IPS-15b (cell line): ENCODE measurements around the gene ASAP3.

Experiments used
- H3K27me3 ChIP-seq: one replicate; pipeline ENCODE4 v1.6.1; 2013; ENCODE audit warnings: low read length; ENCODE audit not compliant: control insufficient read depth, insufficient read depth
- H3K36me3 ChIP-seq: one replicate; pipeline ENCODE4 v1.6.1; 2013; ENCODE audit warnings: low read length; ENCODE audit not compliant: control insufficient read depth, insufficient read depth
- H3K4me1 ChIP-seq: one replicate; pipeline ENCODE4 v1.6.1; 2013; ENCODE audit warnings: mild to moderate bottlenecking, low read length; ENCODE audit not compliant: control insufficient read depth, insufficient read depth
- H3K4me3 ChIP-seq: one replicate; pipeline ENCODE4 v1.5.1; 2013; ENCODE audit warnings: low read depth, low read length
- H3K9ac ChIP-seq: one replicate; pipeline ENCODE4 v1.6.1; 2013; ENCODE audit warnings: low read depth, mild to moderate bottlenecking, low read length
- H3K9me3 ChIP-seq: one replicate; pipeline ENCODE4 v1.6.1; 2013; ENCODE audit warnings: mild to moderate bottlenecking, low read length; ENCODE audit not compliant: control insufficient read depth, insufficient read depth

ASAP3 gene

GRCh38 chr1:23425193-23425494 lies 58.8 kb downstream of the ASAP3 start:
- Histone ChIP-seq H3K36me3 (peaks cover under 1% of the 10 kb centered on the region), H3K27me3 (peaks cover 82% of the 10 kb centered on the region), H3K9me3 (no peaks in the 10 kb centered on the region), H3K4me1 (peaks cover 5% of the 10 kb centered on the region), H3K9ac (no peak overlapping the region), H3K4me3 (peak overlapping the region; percentile 46)

GRCh38 chr1:23424293-23425192 lies 59.4 kb downstream of the ASAP3 start, which contains the start of gene TCEA3:
TCEA3 (minus strand) TSS chr1:23424748; CDS start chr1:23424633, 115 bp downstream.
- H3K27me3 ChIP-seq = peaks cover 88% of the 10 kb centered on the region
- no peaks in the 10 kb centered on the region for H3K9me3 ChIP-seq
- peak within 1 kb of the TSS; percentile 46 for H3K4me3 ChIP-seq
- H3K9ac ChIP-seq = no peak within 1 kb of the TSS
- peaks cover 5% of the 10 kb centered on the region for H3K4me1 ChIP-seq
- H3K36me3 ChIP-seq = no peaks in the 10 kb centered on the region

DNA sequence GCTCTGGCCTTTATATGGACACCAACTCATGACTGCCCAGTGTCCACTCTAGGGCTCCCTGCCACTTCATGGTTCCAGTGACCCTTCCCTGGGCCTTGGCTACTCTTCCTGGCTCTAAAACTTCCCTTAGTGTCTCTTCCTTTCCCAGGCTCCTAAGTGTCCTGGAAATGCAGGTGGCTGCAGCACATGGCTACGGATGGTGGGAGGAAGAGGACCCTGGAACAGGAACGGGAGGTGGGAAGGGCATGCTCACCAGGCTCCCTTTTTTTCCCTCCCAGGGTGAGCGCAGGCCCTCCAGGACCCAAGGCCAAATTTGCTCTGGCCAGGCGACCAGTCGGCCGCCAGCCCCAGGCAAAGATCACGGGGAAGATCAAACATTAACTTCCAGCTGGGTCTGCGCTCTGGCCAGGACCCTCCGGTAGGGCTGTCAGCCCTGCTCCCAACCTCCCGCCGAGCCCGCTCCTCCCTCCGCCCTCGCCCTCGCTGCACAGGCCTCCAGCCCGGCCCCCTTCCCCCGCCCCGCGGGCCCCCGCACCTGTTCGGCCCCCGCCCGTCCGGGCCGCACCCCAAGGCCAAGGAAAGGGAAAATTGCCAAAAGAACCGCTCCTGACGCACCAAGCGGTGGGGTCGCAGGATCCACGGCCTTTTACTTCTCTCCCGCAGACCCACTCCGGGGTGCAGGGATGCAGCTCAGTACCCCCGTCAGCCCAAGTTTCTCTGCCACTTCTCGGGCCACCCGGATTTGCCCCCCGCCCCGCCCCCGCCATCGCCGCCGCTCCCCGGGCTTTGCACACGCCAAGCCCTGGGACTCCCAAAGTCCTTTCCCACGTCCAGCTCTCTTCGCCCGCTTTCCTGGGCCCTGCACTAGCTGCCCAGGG lies 60.3 kb downstream of the ASAP3 start:
- H3K9ac ChIP-seq = no peak overlapping the region
- no peaks in the 10 kb centered on the region for H3K9me3 ChIP-seq
- peaks cover 92% of the 10 kb centered on the region for H3K27me3 ChIP-seq
- H3K4me1 ChIP-seq = peaks cover 5% of the 10 kb centered on the region
- no peaks in the 10 kb centered on the region for H3K36me3 ChIP-seq
- peak overlapping the region; percentile 37 for H3K4me3 ChIP-seq

DNA sequence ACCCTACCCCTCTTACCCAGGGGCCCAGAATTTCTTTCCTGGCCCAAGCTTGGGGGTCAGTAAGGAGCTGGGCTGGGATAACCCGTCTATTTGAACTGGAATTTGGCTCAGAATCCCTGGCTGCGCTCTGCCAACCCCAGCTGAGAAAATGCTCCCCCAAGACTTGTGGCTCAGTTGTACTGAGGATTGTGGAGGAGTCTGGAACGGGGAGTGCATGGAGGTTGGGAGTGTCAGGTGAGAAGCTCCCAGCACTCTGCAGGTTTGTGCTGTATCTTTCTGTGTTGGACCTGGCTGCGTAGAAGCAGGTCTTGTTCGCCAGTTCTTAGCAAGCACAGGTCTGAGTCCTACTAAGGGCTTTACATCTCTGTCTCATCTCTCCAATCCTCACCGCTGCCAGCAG lies 61.0 kb downstream of the ASAP3 start:
- Histone ChIP-seq H3K36me3 (no peaks in the 10 kb centered on the region), H3K9ac (no peak overlapping the region), H3K27me3 (peaks cover 94% of the 10 kb centered on the region), H3K4me3 (peak overlapping the region; percentile 30), H3K9me3 (no peaks in the 10 kb centered on the region), H3K4me1 (peaks cover 5% of the 10 kb centered on the region)

DNA sequence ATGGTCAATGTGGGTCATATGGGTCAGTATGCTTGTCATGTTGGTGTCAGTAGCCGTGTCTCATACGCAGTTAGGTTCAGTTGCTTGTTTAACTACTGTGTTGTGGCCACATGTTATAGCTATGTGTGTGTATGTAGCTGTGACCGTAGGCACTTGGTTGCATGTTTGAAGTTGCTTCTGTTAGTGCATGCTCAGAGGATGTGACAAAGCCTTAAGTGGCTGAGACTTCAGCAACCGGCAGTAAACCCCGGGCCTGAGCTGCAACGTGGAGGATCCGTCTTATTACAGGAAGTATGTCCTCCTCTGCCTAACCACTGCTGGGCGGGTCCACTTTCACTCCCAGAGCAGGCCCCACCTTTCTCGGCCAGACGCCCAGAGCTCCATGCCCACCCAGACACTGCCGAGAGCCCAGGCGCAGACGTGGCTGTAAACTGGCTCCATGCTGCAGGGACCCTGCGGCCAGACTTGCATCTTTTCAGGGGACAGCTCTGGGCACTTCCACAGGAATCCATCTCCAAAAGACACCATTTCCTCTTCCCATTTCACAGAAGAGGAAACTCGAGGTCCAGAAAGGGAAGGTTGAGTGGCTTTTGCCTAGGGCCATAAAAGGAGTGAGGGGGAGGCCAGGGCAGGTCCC lies 61.6 kb downstream of the ASAP3 start:
- Histone ChIP-seq H3K4me1 (peaks cover 5% of the 10 kb centered on the region), H3K9me3 (no peaks in the 10 kb centered on the region), H3K9ac (no peak overlapping the region), H3K27me3 (peaks cover 94% of the 10 kb centered on the region), H3K4me3 (no peak overlapping the region), H3K36me3 (no peaks in the 10 kb centered on the region)

- H3K36me3 ChIP-seq = no peaks in the 10 kb centered on the region
- peaks cover 94% of the 10 kb centered on the region for H3K27me3 ChIP-seq
- H3K4me3 ChIP-seq = no peak overlapping the region
- H3K4me1 ChIP-seq = peaks cover 5% of the 10 kb centered on the region
- no peaks in the 10 kb centered on the region for H3K9me3 ChIP-seq
- no peak overlapping the region for H3K9ac ChIP-seq
Observed at GRCh38 chr1:23421753-23422240, 62.2 kb downstream of the ASAP3 start.

- H3K4me3 ChIP-seq = no peak overlapping the region
- H3K36me3 ChIP-seq = no peaks in the 10 kb centered on the region
- H3K9me3 ChIP-seq = no peaks in the 10 kb centered on the region
- peaks cover 94% of the 10 kb centered on the region for H3K27me3 ChIP-seq
- peaks cover 5% of the 10 kb centered on the region for H3K4me1 ChIP-seq
- no peak overlapping the region for H3K9ac ChIP-seq
Observed at GRCh38 chr1:23421343-23421742, 62.6 kb downstream of the ASAP3 start.

DNA sequence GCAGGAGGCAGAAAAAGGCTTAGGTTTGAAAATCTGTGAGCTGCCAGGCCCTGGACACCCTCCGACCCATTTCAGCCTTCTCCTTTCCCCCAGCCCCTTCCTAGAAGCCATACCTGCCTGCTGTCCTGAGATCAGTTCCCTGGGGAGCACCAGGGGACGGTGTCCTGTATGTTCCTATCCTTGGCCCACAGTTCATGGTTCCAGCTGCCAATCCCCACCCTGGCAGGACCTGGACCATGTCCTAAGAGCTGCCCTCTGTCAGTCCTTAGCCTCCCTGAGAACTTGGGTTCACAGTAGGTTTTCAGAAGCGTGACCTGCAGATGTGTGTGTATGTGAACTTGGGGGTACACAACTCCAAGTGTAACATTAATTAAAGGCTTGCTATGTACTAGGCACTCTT lies 63.2 kb downstream of the ASAP3 start:
- peaks cover 5% of the 10 kb centered on the region for H3K4me1 ChIP-seq
- H3K36me3 ChIP-seq = no peaks in the 10 kb centered on the region
- H3K4me3 ChIP-seq = no peak overlapping the region
- H3K9ac ChIP-seq = no peak overlapping the region
- no peaks in the 10 kb centered on the region for H3K9me3 ChIP-seq
- H3K27me3 ChIP-seq = peaks cover 93% of the 10 kb centered on the region

DNA sequence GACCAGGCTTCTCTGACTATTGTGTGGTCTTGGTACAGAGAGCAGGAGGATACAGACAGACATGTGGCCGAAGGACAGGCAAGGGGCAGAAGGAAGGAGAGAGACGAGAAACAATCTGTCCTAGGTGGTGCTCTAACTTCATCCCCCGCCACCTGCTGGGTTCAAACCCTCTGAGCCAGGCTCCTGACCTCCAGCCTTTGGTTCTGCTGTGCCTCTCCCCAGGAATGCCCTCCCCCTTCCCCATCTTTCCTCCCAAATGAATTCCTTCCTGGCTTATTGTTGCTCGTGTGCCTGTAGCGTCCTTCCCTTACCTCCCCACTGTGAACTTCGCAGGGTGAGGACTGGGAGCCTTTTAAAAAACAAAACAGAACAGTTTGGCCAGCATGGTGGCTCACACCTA lies 64.8 kb downstream of the ASAP3 start:
- Histone ChIP-seq H3K27me3 (peaks cover 94% of the 10 kb centered on the region), H3K4me3 (no peak overlapping the region), H3K9me3 (no peaks in the 10 kb centered on the region), H3K36me3 (no peaks in the 10 kb centered on the region), H3K4me1 (peaks cover 5% of the 10 kb centered on the region), H3K9ac (no peak overlapping the region)

GRCh38 chr1:23417570-23417969 lies 66.4 kb downstream of the ASAP3 start:
- no peaks in the 10 kb centered on the region for H3K4me1 ChIP-seq
- H3K36me3 ChIP-seq = no peaks in the 10 kb centered on the region
- H3K4me3 ChIP-seq = no peak overlapping the region
- H3K9me3 ChIP-seq = no peaks in the 10 kb centered on the region
- H3K27me3 ChIP-seq = peaks cover 91% of the 10 kb centered on the region
- H3K9ac ChIP-seq = no peak overlapping the region

DNA sequence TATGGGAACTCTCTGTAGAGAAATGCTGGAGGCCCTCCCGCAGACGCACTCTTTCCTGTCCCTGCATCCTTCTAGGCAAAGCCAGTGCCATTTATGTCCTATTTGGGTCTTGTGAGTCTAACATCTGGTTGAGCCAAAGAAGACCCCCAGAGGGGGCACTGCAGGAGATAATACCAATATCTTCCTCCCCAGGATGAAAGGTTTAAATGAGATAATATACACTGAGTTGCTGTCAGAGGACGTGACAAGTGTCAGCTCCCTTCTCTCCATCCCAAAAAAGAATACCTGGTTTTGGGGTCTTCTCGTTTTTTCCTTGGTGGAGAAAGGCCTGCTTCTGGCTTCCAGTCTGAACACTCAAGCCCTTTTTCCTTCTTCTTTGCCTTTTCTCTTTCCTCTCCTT lies 67.0 kb downstream of the ASAP3 start:
- Histone ChIP-seq H3K27me3 (peaks cover 87% of the 10 kb centered on the region), H3K4me1 (no peaks in the 10 kb centered on the region), H3K36me3 (no peaks in the 10 kb centered on the region), H3K4me3 (no peak overlapping the region), H3K9me3 (no peaks in the 10 kb centered on the region), H3K9ac (no peak overlapping the region)
